ENCODE data around the gene ANKRD53. TPM values are rescaled to one million over a fixed set of nuclear protein-coding genes. Genes with fewer than 3 reads are reported as not detected.
A peak's percentile ranks its signal among the peaks of the same experiment; 100 is the strongest.

Gene ANKRD53
- total RNA-seq, 6 donors from 2014 or later: 0.26 to 10.5 (median 1.4) TPM

- H3K36me3 ChIP-seq: no peaks in the 10 kb centered on the region
- no peak overlapping the region for H3K4me3 ChIP-seq
- 97 to 98% methylated on average over 18 to 21 of the region's 21 CpGs for WGBS, 2 donors
- TF ChIP-seq EP300 (IDR thresholded peaks at IDR 0.05): no peak
- TF ChIP-seq POLR2AphosphoS5 (IDR thresholded peaks at IDR 0.05): no peak
- no peak for TF ChIP-seq CTCF (IDR thresholded peaks at IDR 0.05)
- no peak for TF ChIP-seq POLR2A (IDR thresholded peaks at IDR 0.05)
- H3K27me3 ChIP-seq: no peaks in the 10 kb centered on the region
- peaks cover 0 to 11% (median 5%) of the 10 kb centered on the region in 4 donors for H3K4me1 ChIP-seq
- H3K9me3 ChIP-seq: no peaks in the 10 kb centered on the region
- no peak overlapping the region for H3K27ac ChIP-seq
- ATAC-seq (ENCODE audit: low FRiP score in 2 of 2): no peak
- DNase-seq: peak in 1 of 2 donors; percentile 52
These were observed 45.7 kb upstream of the ANKRD53 start for GRCh38 chr2:70932631-70933230.

- no peak for ATAC-seq (ENCODE audit: low FRiP score in 2 of 2)
- TF ChIP-seq POLR2AphosphoS5 (IDR thresholded peaks at IDR 0.05) (no peak), POLR2A (IDR thresholded peaks at IDR 0.05) (no peak), EP300 (IDR thresholded peaks at IDR 0.05) (no peak), CTCF (IDR thresholded peaks at IDR 0.05) (no peak)
- no peak for DNase-seq
- Histone ChIP-seq H3K4me1 (peaks cover 0 to 11% (median 5%) of the 10 kb centered on the region in 4 donors), H3K9me3 (no peaks in the 10 kb centered on the region), H3K27ac (no peak overlapping the region), H3K27me3 (no peaks in the 10 kb centered on the region), H3K4me3 (no peak overlapping the region), H3K36me3 (no peaks in the 10 kb centered on the region)
- WGBS, 2 donors: 80 to 91% methylated on average over 1 of the region's 1 CpG
These were observed 43.4 kb upstream of the ANKRD53 start for GRCh38 chr2:70934981-70935380.

- TF ChIP-seq CTCF (IDR thresholded peaks at IDR 0.05) (no peak), EP300 (IDR thresholded peaks at IDR 0.05) (no peak), POLR2A (IDR thresholded peaks at IDR 0.05) (no peak), POLR2AphosphoS5 (IDR thresholded peaks at IDR 0.05) (no peak)
- Histone ChIP-seq H3K27ac (no peak within 1 kb of the TSS), H3K4me3 (no peak within 1 kb of the TSS), H3K4me1 (peaks cover 0 to 11% (median 5%) of the 10 kb centered on the region in 4 donors), H3K9me3 (no peaks in the 10 kb centered on the region), H3K27me3 (no peaks in the 10 kb centered on the region), H3K36me3 (no peaks in the 10 kb centered on the region)
- ATAC-seq (ENCODE audit: low FRiP score in 2 of 2): peak in 1 of 2 donors; percentile 24
- WGBS, 2 donors: 42 to 47% methylated on average over 5 to 7 of the region's 14 CpGs
- DNase-seq: peak; percentile 47 to 61
These were observed 42.8 kb upstream of the ANKRD53 start, which contains the start of gene ATP6V1B1 for GRCh38 chr2:70935468-70936164. TSS of gene ATP6V1B1 (plus strand) at chr2:70935900. CDS start at chr2:70935955, 55 bp downstream.

- TF ChIP-seq EP300 (IDR thresholded peaks at IDR 0.05): no peak
- TF ChIP-seq POLR2A (IDR thresholded peaks at IDR 0.05): no peak
- no peak for TF ChIP-seq CTCF (IDR thresholded peaks at IDR 0.05)
- no peak for TF ChIP-seq POLR2AphosphoS5 (IDR thresholded peaks at IDR 0.05)
These were observed 42.1 kb upstream of the ANKRD53 start for GRCh38 chr2:70936165-70936978.

More at GRCh38 chr2:70936165-70936978, 42.1 kb upstream of the ANKRD53 start:
- Histone ChIP-seq H3K4me1 (peaks cover 0 to 11% (median 5%) of the 10 kb centered on the region in 4 donors), H3K4me3 (no peak overlapping the region), H3K27me3 (no peaks in the 10 kb centered on the region), H3K9me3 (no peaks in the 10 kb centered on the region), H3K36me3 (no peaks in the 10 kb centered on the region), H3K27ac (no peak overlapping the region)
- DNase-seq: no peak
- 61 to 69% methylated on average over 5 to 10 of the region's 10 CpGs for WGBS, 2 donors
- no peak for ATAC-seq (ENCODE audit: low FRiP score in 2 of 2)

Data from upper lobe of left lung (tissue), 6 donors.